GM10847 (cell line): ENCODE results near the gene PHETA1.

Experiments used
- POLR2A ChIP-seq: IDR thresholded peaks from 2 replicates; pipeline ENCODE4 v1.6.1; 2011; ENCODE audit not compliant: insufficient read length; ENCODE audit errors: extremely low read depth

The PHETA1 gene

GRCh38 chr12:111368788-111369495 lies at the start of gene PHETA1:
Gene PHETA1 (minus strand): TSS chr12:111369095. CDS start chr12:111363427, 5,668 bp downstream.
- TF ChIP-seq POLR2A, result no peak

- no peak for TF ChIP-seq POLR2A
Observed at GRCh38 chr12:111418594-111418880, 49.6 kb upstream of the PHETA1 start.

GRCh38 chr12:111417784-111418593 lies 49.1 kb upstream of the PHETA1 start:
- TF ChIP-seq POLR2A, result no peak

GRCh38 chr12:111417290-111417689 lies 48.4 kb upstream of the PHETA1 start:
- TF ChIP-seq POLR2A, result no peak

GRCh38 chr12:111414711-111415252 lies 45.9 kb upstream of the PHETA1 start:
- TF ChIP-seq POLR2A, result no peak

- no peak for TF ChIP-seq POLR2A
Observed at GRCh38 chr12:111413442-111414086, 44.7 kb upstream of the PHETA1 start.

GRCh38 chr12:111412830-111413441 lies 44.0 kb upstream of the PHETA1 start:
- no peak for TF ChIP-seq POLR2A

- no peak for TF ChIP-seq POLR2A
Observed at GRCh38 chr12:111412007-111412829, 43.3 kb upstream of the PHETA1 start.

GRCh38 chr12:111411185-111411764 lies 42.4 kb upstream of the PHETA1 start:
- no peak for TF ChIP-seq POLR2A

- TF ChIP-seq POLR2A, result no peak
Observed at GRCh38 chr12:111410431-111411184, 41.7 kb upstream of the PHETA1 start.

- no peak for TF ChIP-seq POLR2A
Observed at GRCh38 chr12:111409780-111410430, 41.0 kb upstream of the PHETA1 start.

- TF ChIP-seq POLR2A, result no peak
Observed at GRCh38 chr12:111409403-111409779, 40.5 kb upstream of the PHETA1 start.
